Liver (tissue), 9 donors: ENCODE data around the gene DMRTB1. TPM values are rescaled to one million over a fixed set of nuclear protein-coding genes. Genes with fewer than 3 reads are reported as not detected.

ENCODE experiments used
- DNase-seq: peaks from one replicate; pipeline ENCODE4 v3.0.0-alpha.2; 2017; ENCODE audit warnings: low spot score
- H3K27ac ChIP-seq, 2 donors: one replicate each; pipeline ENCODE4 v1.7.0; 2013; ENCODE audit warnings: inconsistent platforms in 2 of 2, low read length in 2 of 2, control low read depth in 1 of 2, low read depth in 1 of 2, mild to moderate bottlenecking in 1 of 2
- H3K27me3 ChIP-seq, 4 donors: one replicate each; pipeline versions ENCODE4 v1.6.1 to v1.7.0; 2013; ENCODE audit warnings: low read length in 3 of 4, inconsistent platforms in 1 of 4, mild to moderate bottlenecking in 1 of 4, moderate library complexity in 1 of 4; ENCODE audit not compliant: control insufficient read depth in 4 of 4, insufficient read depth in 4 of 4
- H3K36me3 ChIP-seq, 4 donors: one replicate each; pipeline versions ENCODE4 v1.6.1 to v1.7.0; 2013; ENCODE audit warnings: low read length in 3 of 4, mild to moderate bottlenecking in 3 of 4, low read depth in 1 of 4, moderate library complexity in 1 of 4; ENCODE audit not compliant: control insufficient read depth in 4 of 4, insufficient read depth in 3 of 4
- H3K4me1 ChIP-seq, 4 donors: one replicate each; pipeline versions ENCODE4 v1.6.1 to v1.7.0; 2013; ENCODE audit warnings: low read length in 3 of 4, mild to moderate bottlenecking in 3 of 4, moderate library complexity in 1 of 4; ENCODE audit not compliant: control insufficient read depth in 4 of 4, insufficient read depth in 4 of 4
- H3K4me3 ChIP-seq, 3 donors: one replicate each; pipeline versions ENCODE4 v1.6.1 to v1.7.0; 2013; ENCODE audit warnings: low read length in 3 of 3, control low read depth in 1 of 3, low read depth in 1 of 3, mild to moderate bottlenecking in 1 of 3
- H3K9ac ChIP-seq, 2 donors: one replicate each; pipeline ENCODE4 v1.7.0; 2013; ENCODE audit warnings: low read length in 2 of 2, mild to moderate bottlenecking in 2 of 2, moderate library complexity in 2 of 2, control low read depth in 1 of 2, low read depth in 1 of 2
- H3K9me3 ChIP-seq, 4 donors: one replicate each; pipeline versions ENCODE4 v1.6.1 to v1.7.0; 2013; ENCODE audit warnings: low read length in 3 of 4; ENCODE audit not compliant: control insufficient read depth in 4 of 4
- EGR1 ChIP-seq, 2 donors: IDR thresholded peaks; 2 replicates each; pipeline ENCODE4 v1.6.1; 2016 to 2018; ENCODE audit warnings: antibody characterized with exemption in 2 of 2, low read depth in 2 of 2
- GABPA ChIP-seq, 2 donors: IDR thresholded peaks in 1 of 2; conservative IDR thresholded peaks in 1 of 2; 2 replicates each; pipeline ENCODE4 v1.6.1; 2016; ENCODE audit warnings: antibody characterized with exemption in 2 of 2, mild to moderate bottlenecking in 1 of 2, moderate library complexity in 1 of 2
- HNF4A ChIP-seq, 2 donors: conservative IDR thresholded peaks; 2 replicates each; pipeline ENCODE4 v1.6.1; 2016; ENCODE audit warnings: antibody characterized with exemption in 2 of 2, mild to moderate bottlenecking in 2 of 2
- HNF4G ChIP-seq: IDR thresholded peaks from 2 replicates; pipeline ENCODE4 v1.6.1; 2016; ENCODE audit warnings: antibody characterized with exemption
- NR2F2 ChIP-seq: IDR thresholded peaks from 2 replicates; pipeline ENCODE4 v1.6.1; 2016; ENCODE audit warnings: antibody characterized with exemption
- REST ChIP-seq: IDR thresholded peaks from 2 replicates; pipeline ENCODE4 v1.6.1; 2016; ENCODE audit warnings: antibody characterized with exemption, mild to moderate bottlenecking
- RXRA ChIP-seq, 2 donors: IDR thresholded peaks; 2 replicates each; pipeline ENCODE4 v1.6.1; 2017 to 2018; ENCODE audit warnings: antibody characterized with exemption in 2 of 2, mild to moderate bottlenecking in 1 of 2
- SP1 ChIP-seq: IDR thresholded peaks from 2 replicates; pipeline ENCODE4 v1.6.1; 2018; ENCODE audit warnings: antibody characterized with exemption, mild to moderate bottlenecking
- TAF1 ChIP-seq: conservative IDR thresholded peaks from 2 replicates; pipeline ENCODE4 v1.6.1; 2016; ENCODE audit warnings: antibody characterized with exemption, mild to moderate bottlenecking
- YY1 ChIP-seq: IDR thresholded peaks from 2 replicates; pipeline ENCODE4 v1.6.1; 2016; ENCODE audit warnings: antibody characterized with exemption, mild to moderate bottlenecking
- ZBTB33 ChIP-seq: IDR thresholded peaks from 2 replicates; pipeline ENCODE4 v1.6.1; 2016; ENCODE audit warnings: antibody characterized with exemption
- WGBS: extraction: QIAGEN DNeasy Blood & Tissue Kit; methylation state at CpG from one replicate; pipeline ENCODE4 v1.1.7; 2013; 5-methylcytosine and 5-hydroxymethylcytosine counted together
- polyA plus RNA-seq, 2 donors: library from polyadenylated mRNA; stranded (reverse) in 1 of 2; unstranded in 1 of 2; fragments of 200-250 nt in 1 of 2; fragments of >200 nt in 1 of 2; fragmentation: Nextera tagmentation in 1 of 2; extraction: Ambion mirVana in 1 of 2; gene quantifications; one replicate each; pipeline versions ENCODE4 v1.2.1 to v1.2.3, GENCODE V29; 2013 to 2015
- total RNA-seq, 2 donors: library from RNA; depleted of rRNA; stranded (reverse); fragments of >200 nt; gene quantifications; one replicate each; pipeline ENCODE4 v1.2.3, GENCODE V29; 2014
- TF ChIP-seq, protein P1 (sequence below): fragments of 150-350 bp; IDR thresholded peaks from 2 replicates; pipeline ENCODE4 v1.5.1; 2017; ENCODE audit warnings: improper control_type of control experiment, low read depth, low read length; ENCODE audit not compliant: missing input control
- TF ChIP-seq, protein P2 (sequence below): IDR thresholded peaks from 2 replicates; pipeline ENCODE4 v1.6.1; 2016; ENCODE audit warnings: antibody characterized with exemption
- donor health status: healthy.
- donor health status: healthy.
- donor health status: healthy.
- donor health status: healthy.
- donor health status: healthy.

The DMRTB1 gene
- total and polyA plus RNA-seq, 4 donors = not detected

DNA sequence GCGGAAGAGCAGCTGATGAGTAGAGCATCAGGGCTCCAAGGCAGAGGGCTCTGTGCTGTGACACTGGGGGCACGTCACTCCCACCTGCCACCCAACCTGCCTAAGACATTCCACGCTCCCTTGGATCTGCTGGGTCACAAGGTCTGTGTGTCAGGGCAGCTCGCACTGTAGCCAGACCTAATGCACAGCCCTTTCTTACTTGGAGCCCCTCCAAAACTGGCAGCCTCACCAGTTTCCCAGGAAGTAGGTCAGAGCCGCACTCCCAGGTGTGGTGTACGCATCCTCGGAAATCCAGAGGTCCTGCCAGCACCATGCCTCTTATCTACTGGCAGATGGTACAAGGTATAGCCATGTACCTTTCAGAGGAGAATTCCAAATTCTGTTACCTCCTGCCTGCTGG, 22.3 kb downstream of the DMRTB1 start:
- no peak overlapping the region for H3K9ac ChIP-seq
- H3K4me1 ChIP-seq = no peaks in the 10 kb centered on the region
- H3K36me3 ChIP-seq = no peaks in the 10 kb centered on the region
- 88% methylated on average over 7 of the region's 7 CpGs for WGBS
- no peak for DNase-seq
- peaks cover 0 to 2% (median 0%) of the 10 kb centered on the region in 4 donors for H3K9me3 ChIP-seq
- TF ChIP-seq YY1 (no peak), HNF4G (no peak), HNF4A (conservative IDR thresholded peaks at IDR 0.05) (no peak), NR2F2 (no peak)
- TF ChIP-seq, protein P1, sequence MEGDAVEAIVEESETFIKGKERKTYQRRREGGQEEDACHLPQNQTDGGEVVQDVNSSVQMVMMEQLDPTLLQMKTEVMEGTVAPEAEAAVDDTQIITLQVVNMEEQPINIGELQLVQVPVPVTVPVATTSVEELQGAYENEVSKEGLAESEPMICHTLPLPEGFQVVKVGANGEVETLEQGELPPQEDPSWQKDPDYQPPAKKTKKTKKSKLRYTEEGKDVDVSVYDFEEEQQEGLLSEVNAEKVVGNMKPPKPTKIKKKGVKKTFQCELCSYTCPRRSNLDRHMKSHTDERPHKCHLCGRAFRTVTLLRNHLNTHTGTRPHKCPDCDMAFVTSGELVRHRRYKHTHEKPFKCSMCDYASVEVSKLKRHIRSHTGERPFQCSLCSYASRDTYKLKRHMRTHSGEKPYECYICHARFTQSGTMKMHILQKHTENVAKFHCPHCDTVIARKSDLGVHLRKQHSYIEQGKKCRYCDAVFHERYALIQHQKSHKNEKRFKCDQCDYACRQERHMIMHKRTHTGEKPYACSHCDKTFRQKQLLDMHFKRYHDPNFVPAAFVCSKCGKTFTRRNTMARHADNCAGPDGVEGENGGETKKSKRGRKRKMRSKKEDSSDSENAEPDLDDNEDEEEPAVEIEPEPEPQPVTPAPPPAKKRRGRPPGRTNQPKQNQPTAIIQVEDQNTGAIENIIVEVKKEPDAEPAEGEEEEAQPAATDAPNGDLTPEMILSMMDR = no peak
- no peak overlapping the region for H3K4me3 ChIP-seq
- H3K27ac ChIP-seq = no peak overlapping the region
- H3K27me3 ChIP-seq = peaks cover 0 to 6% (median under 1%) of the 10 kb centered on the region in 4 donors

DNA sequence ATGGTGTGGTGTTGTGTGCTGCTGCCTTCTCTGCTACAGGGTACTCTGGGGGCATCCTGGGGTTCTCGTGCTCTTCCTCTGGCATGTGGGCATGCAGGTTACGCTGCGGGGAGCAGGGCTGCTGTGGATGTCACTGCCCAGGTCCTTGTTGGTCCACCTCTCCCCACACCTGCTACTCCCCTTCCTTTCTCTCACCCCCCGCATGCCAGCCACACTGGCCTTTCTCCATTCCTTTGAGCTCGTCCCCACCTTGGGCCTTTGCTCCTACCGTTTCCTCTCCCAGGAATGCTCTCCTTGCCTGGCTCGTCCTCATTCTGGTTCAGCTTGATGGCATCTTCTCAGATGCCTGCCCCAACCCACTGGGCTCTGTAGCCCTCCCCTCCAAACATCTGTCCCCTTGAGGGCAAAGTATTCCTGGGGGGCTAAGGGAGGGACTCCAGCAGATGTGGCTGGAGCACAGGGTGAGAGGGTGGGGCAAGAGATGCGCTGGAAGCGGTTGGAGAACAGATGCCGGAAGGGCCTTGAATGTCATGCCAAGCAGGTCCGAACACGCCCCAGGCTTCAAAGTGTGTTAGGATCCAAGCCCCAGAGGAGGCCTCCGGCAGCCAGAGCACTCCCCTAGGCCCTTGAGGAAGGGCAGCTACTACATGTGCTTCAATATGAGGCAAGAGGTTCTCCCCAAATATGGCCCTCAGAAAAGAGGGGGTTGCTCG, 23.4 kb downstream of the DMRTB1 start:
- H3K27me3 ChIP-seq = peaks cover 0 to 5% (median under 1%) of the 10 kb centered on the region in 4 donors
- TF ChIP-seq, protein P1 = no peak
- no peak for TF ChIP-seq SP1
- no peak overlapping the region for H3K27ac ChIP-seq
- H3K9ac ChIP-seq = no peak overlapping the region
- H3K36me3 ChIP-seq = no peaks in the 10 kb centered on the region
- WGBS = 85% methylated on average over 14 of the region's 14 CpGs
- DNase-seq = no peak
- no peak overlapping the region for H3K4me3 ChIP-seq
- H3K4me1 ChIP-seq = no peaks in the 10 kb centered on the region
- peaks cover 0 to 2% (median 0%) of the 10 kb centered on the region in 4 donors for H3K9me3 ChIP-seq

DNA sequence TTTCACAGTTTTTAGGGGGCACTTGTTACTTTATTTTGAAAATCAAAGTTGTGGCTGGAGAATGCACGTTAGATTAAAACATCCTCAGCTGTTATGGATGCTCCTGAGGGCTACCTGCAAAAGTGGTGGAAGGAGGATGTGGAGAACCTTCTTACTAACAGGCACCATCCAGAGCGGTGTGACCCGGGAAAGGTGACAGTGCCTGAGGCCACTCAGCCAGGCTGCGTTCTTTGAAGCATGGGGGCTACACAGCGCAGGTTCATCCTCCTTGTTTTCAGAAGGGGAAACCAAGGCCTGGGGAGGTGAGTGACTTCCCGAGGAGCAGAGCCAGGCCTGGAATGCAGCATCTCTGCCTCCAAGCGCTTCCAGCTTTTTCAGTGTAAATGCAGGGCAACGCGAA, 24.0 kb downstream of the DMRTB1 start:
- WGBS = 84% methylated on average over 9 of the region's 9 CpGs
- no peaks in the 10 kb centered on the region for H3K36me3 ChIP-seq
- no peak overlapping the region for H3K27ac ChIP-seq
- no peaks in the 10 kb centered on the region for H3K4me1 ChIP-seq
- DNase-seq = no peak
- no peak overlapping the region for H3K9ac ChIP-seq
- peaks cover 0 to 5% (median under 1%) of the 10 kb centered on the region in 4 donors for H3K27me3 ChIP-seq
- no peak overlapping the region for H3K4me3 ChIP-seq
- peaks cover 0 to 2% (median 0%) of the 10 kb centered on the region in 4 donors for H3K9me3 ChIP-seq
- TF ChIP-seq SP1 = no peak
- TF ChIP-seq, protein P2, sequence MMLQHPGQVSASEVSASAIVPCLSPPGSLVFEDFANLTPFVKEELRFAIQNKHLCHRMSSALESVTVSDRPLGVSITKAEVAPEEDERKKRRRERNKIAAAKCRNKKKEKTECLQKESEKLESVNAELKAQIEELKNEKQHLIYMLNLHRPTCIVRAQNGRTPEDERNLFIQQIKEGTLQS = no peak
- no peak for TF ChIP-seq HNF4G
- no peak for TF ChIP-seq NR2F2
- TF ChIP-seq, protein P1 = no peak
- no peak for TF ChIP-seq HNF4A (conservative IDR thresholded peaks at IDR 0.05)
- TF ChIP-seq ZBTB33 = no peak
- no peak for TF ChIP-seq REST
- TF ChIP-seq EGR1 (IDR thresholded peaks at IDR 0.05; ENCODE audit: low read depth in 2 of 2) = no peak
- no peak for TF ChIP-seq GABPA (IDR thresholded peaks at IDR 0.05 in 1 of 2, conservative IDR thresholded peaks at IDR 0.05 in 1 of 2)
- no peak for TF ChIP-seq RXRA (IDR thresholded peaks at IDR 0.05)
- TF ChIP-seq TAF1 = no peak
